GM23338 (cell line): ENCODE measurements around the gene NOVA2. TPM values are rescaled to one million over a fixed set of nuclear protein-coding genes. Genes with fewer than 3 reads are reported as not detected.

Source experiments
- ATAC-seq: fragments of 200-7000 bp; cut with Tn5 transposase; 3 replicates; pipeline ENCODE4 v1.9.1; 2020
- DNase-seq: peaks from one replicate; pipeline ENCODE4 v3.0.0-alpha.2; 2015; ENCODE audit warnings: low spot score
- H2AFZ ChIP-seq: fragments of 200-600 bp; sonication (generic); 2 replicates; pipeline ENCODE4 v1.8.0; 2016; ENCODE audit warnings: antibody characterized with exemption, mild to moderate bottlenecking, moderate library complexity
- H3F3A ChIP-seq: fragments of 200-600 bp; sonication (generic); replicated peaks from 2 replicates; pipeline ENCODE4 v1.8.0; 2017; ENCODE audit warnings: antibody characterized with exemption, mixed run types, low read depth
- H3K27ac ChIP-seq: fragments of 200-600 bp; sonication (generic); 2 replicates; pipeline ENCODE4 v1.6.1; 2016; ENCODE audit warnings: low read depth
- H3K27me3 ChIP-seq: fragments of 200-600 bp; sonication (generic); 2 replicates; pipeline ENCODE4 v1.8.0; 2016; ENCODE audit warnings: mild to moderate bottlenecking, mixed run types, moderate library complexity; ENCODE audit not compliant: insufficient read depth
- H3K36me3 ChIP-seq: fragments of 200-600 bp; sonication (generic); 2 replicates; pipeline ENCODE4 v1.8.0; 2016; ENCODE audit warnings: mild to moderate bottlenecking; ENCODE audit not compliant: insufficient read depth
- H3K4me1 ChIP-seq: fragments of 200-600 bp; sonication (generic); 2 replicates; pipeline ENCODE4 v1.8.0; 2016; ENCODE audit warnings: mild to moderate bottlenecking, moderate library complexity; ENCODE audit not compliant: insufficient read depth
- H3K4me2 ChIP-seq: fragments of 200-600 bp; sonication (generic); 2 replicates; pipeline ENCODE4 v1.7.1; 2017; ENCODE audit warnings: mixed run types
- H3K4me3 ChIP-seq: fragments of 200-600 bp; sonication (generic); 2 replicates; pipeline ENCODE4 v1.6.1; 2016; ENCODE audit warnings: mixed run types
- H3K79me2 ChIP-seq: fragments of 200-600 bp; sonication (generic); replicated peaks from 2 replicates; pipeline ENCODE4 v1.8.0; 2017; ENCODE audit warnings: mild to moderate bottlenecking; ENCODE audit not compliant: insufficient read depth
- H3K9me2 ChIP-seq: fragments of 200-600 bp; sonication (generic); 2 replicates; pipeline ENCODE4 v1.8.0; 2017; ENCODE audit not compliant: insufficient read depth
- H4K20me1 ChIP-seq: fragments of 200-600 bp; sonication (generic); replicated peaks from 2 replicates; pipeline ENCODE4 v1.8.0; 2017; ENCODE audit warnings: mild to moderate bottlenecking; ENCODE audit not compliant: insufficient read depth
- H3K27ac Mint-ChIP-seq: 2 replicates; pipeline ENCODE4 v1.8.0; 2020; ENCODE audit warnings: inconsistent platforms, mild to moderate bottlenecking, moderate library complexity, mixed read lengths
- H3K27me3 Mint-ChIP-seq: 3 replicates; pipeline ENCODE4 v1.8.0; 2022; ENCODE audit warnings: low read depth, mild to moderate bottlenecking, moderate library complexity, mixed read lengths, inconsistent platforms; ENCODE audit not compliant: insufficient read depth, poor library complexity
- H3K36me3 Mint-ChIP-seq: 3 replicates; pipeline ENCODE4 v1.8.0; 2021; ENCODE audit warnings: low read depth, mild to moderate bottlenecking, inconsistent platforms, moderate library complexity, mixed read lengths
- H3K4me1 Mint-ChIP-seq: 3 replicates; pipeline ENCODE4 v1.8.0; 2020; ENCODE audit warnings: mild to moderate bottlenecking, inconsistent platforms, mixed read lengths
- H3K4me3 Mint-ChIP-seq: 3 replicates; pipeline ENCODE4 v1.8.0; 2021; ENCODE audit warnings: moderate library complexity, mild to moderate bottlenecking, inconsistent platforms, mixed read lengths
- H3K9me3 Mint-ChIP-seq: 3 replicates; pipeline ENCODE4 v1.8.0; 2020; ENCODE audit warnings: moderate library complexity, mild to moderate bottlenecking, inconsistent platforms, mixed read lengths
- CREB1 ChIP-seq: fragments of 250-450 bp; sonication (Bioruptor Pico); IDR thresholded peaks from 2 replicates; pipeline ENCODE4 v1.5.0; 2020; ENCODE audit warnings: low read depth, mild to moderate bottlenecking, moderate library complexity
- ETS1 ChIP-seq: IDR thresholded peaks from 2 replicates; pipeline ENCODE4 v1.6.1; 2016; ENCODE audit warnings: antibody characterized with exemption
- EZH2 ChIP-seq: fragments of 200-600 bp; sonication (generic); IDR thresholded peaks from one replicate; pipeline ENCODE4 v1.8.0; 2017; ENCODE audit warnings: antibody characterized with exemption, mild to moderate bottlenecking, low read depth; ENCODE audit not compliant: unreplicated experiment
- EZH2phosphoT487 ChIP-seq: fragments of 200-600 bp; sonication (generic); IDR thresholded peaks from one replicate; pipeline ENCODE4 v1.8.1; 2018; ENCODE audit warnings: antibody characterized with exemption; ENCODE audit not compliant: unreplicated experiment
- NANOG ChIP-seq: IDR thresholded peaks from 2 replicates; pipeline ENCODE4 v1.6.1; 2016; ENCODE audit warnings: antibody characterized with exemption, borderline replicate concordance
- POLR2AphosphoS5 ChIP-seq: IDR thresholded peaks from 2 replicates; pipeline ENCODE4 v1.6.1; 2016; ENCODE audit warnings: antibody characterized with exemption, low read depth
- REST ChIP-seq: IDR thresholded peaks from one replicate; pipeline ENCODE4 v1.6.1; 2018; ENCODE audit warnings: antibody characterized with exemption; ENCODE audit not compliant: unreplicated experiment
- ZNF114 ChIP-seq: fragments of 250-450 bp; sonication (Bioruptor Pico); IDR thresholded peaks from 2 replicates; pipeline ENCODE4 v1.5.0; 2020; ENCODE audit warnings: mild to moderate bottlenecking, moderate library complexity
- ZNF462 ChIP-seq: fragments of 250-450 bp; sonication (Bioruptor Pico); IDR thresholded peaks from 2 replicates; pipeline ENCODE4 v1.5.0; 2020; ENCODE audit warnings: mild to moderate bottlenecking, moderate library complexity
- polyA plus RNA-seq: library from polyadenylated mRNA; unstranded; fragments of >200 nt; fragmentation: Nextera tagmentation; extraction: Ambion mirVana; gene quantifications from 2 replicates; pipeline ENCODE4 v1.2.1, GENCODE V29; 2016
- total RNA-seq: library from RNA; depleted of rRNA; stranded (reverse); fragments of >200 nt; shearing (Covaris generic); gene quantifications from 2 replicates; pipeline ENCODE4 v1.2.3, GENCODE V29; 2014

The NOVA2 gene
- total and polyA plus RNA-seq, 2 experiments from 2014 or later = 5.1 to 13.7 TPM

- TF ChIP-seq ETS1 = no peak
- TF ChIP-seq ZNF114 (CRISPR knock-in tag) = no peak
- TF ChIP-seq POLR2AphosphoS5 = no peak
- no peak for TF ChIP-seq EZH2
- TF ChIP-seq REST = no peak
Measured at GRCh38 chr19:46018729-46019251, 45.1 kb upstream of the NOVA2 start (continued).

- ATAC-seq = no peak
- Mint-ChIP-seq H3K4me1 (peaks cover 32% of the 10 kb centered on the region), H3K9me3 (no peaks in the 10 kb centered on the region), H3K36me3 (peaks cover 6% of the 10 kb centered on the region; the same call in 2 of the 3 replicates), H3K27me3 (peaks cover 29% of the 10 kb centered on the region), H3K4me3 (no peak overlapping the region), H3K27ac (no peak overlapping the region)
- Histone ChIP-seq H3K4me2 (no peak overlapping the region), H4K20me1 (peaks cover 7% of the 10 kb centered on the region), H3K4me1 (peaks cover 19% of the 10 kb centered on the region), H2AFZ (no peak overlapping the region), H3F3A (no peaks in the 10 kb centered on the region), H3K79me2 (no peaks in the 10 kb centered on the region), H3K36me3 (no peaks in the 10 kb centered on the region), H3K27me3 (peaks cover 30% of the 10 kb centered on the region), H3K9me2 (no peaks in the 10 kb centered on the region), H3K27ac (no peak overlapping the region), H3K4me3 (no peak overlapping the region)
- DNase-seq = no peak
- TF ChIP-seq EZH2phosphoT487 (no peak), CREB1 (CRISPR knock-in tag) (no peak), NANOG (no peak), REST (no peak), ZNF462 (no peak)
Measured at GRCh38 chr19:46017874-46018675, 44.4 kb upstream of the NOVA2 start.
